ENCODE measurements around the gene SRSF3.
"Not testable (repeated sequence)": the region's sequence is repeated elsewhere in the genome, so short reads cannot be mapped to it uniquely, and the experiment has no call there.

SRSF3 gene

DNA sequence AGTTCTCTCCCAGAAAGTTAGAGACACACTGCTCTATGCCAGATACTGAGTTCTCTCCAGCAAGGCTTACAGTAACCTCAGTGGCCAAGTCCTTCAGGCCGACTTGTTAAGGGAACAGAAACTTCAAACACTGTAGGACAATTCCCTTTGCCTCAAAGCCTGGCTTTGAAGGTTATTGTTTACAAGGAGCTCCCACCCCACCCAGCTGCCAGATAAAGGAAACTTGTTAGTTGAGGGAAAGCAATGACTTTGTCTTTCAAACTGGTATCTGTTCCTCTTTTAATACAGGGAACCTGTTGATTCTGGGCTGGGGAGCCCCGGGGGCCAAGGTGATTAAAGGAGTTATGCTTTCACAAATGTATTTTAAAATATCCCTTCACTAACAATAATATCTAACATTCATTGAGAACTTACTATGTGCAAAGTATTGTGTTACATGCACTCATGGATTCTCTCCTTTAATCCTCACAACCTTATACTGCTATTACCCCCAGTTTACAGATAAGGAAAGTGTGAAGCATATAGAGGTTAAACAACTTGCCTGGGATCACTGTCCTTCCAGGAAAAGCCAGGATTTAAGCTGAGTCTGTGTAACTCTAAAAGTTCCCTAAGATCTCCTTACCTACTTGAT, 56.8 kb downstream of the SRSF3 start:
- DNase-seq: no peak

DNA sequence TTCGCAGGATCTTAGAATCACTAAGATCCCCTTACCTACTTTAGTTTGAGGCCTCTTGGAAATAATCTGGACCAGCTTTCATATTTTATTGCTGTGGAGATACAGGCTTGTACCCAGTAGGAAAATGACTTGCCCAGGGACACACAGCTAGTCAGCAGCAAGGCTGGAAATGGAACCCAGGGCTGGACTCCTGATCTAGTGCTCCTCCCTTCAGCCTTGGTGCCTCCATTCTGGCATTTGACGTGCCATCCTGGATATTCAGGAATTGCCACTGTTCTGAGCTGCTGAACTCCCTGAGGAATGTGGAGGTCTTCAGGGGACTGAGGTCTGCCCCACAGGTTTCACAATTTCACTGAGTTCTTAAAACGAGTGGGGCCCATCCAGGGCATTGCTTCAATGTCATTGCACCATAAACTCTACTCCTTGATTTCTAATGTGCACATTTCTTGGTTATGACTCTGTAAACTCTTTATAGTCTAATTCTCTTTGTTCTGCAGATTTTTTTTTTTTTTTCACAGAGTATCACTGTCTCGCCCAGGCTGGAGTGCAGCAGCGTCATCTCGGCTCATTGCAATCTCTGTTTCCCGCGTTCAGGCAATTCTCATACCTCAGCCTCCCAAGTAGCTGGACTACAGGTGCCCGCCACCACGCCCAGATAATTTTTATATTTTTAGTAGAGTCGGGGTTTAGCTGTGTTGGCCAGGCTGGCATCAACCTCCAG, 57.7 kb downstream of the SRSF3 start:
- no peak for DNase-seq

DNA sequence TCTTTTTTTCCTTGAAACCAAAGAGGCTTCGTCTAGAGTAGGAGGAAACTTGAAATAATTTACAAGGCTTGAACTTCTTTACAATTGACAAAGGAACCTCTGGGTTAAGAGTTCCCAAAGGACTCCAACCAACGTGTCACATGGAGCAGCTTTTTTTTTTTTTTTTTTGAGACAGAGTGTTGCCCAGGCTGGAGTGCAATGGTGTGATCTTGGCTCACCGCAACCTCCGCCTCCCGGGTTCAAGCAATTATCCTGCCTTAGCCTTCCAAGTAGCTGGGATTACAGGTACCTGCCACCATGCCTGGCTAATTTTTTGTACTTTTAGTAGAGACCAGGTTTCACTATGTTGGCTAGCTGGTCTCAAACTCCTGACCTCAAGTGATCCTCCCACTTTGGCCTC, 60.3 kb downstream of the SRSF3 start:
- DNase-seq: not testable (repeated sequence)
